ENCODE measurements around the gene NRCAM. TPM values are rescaled to one million over a fixed set of nuclear protein-coding genes. Genes with fewer than 3 reads are reported as not detected.

NRCAM gene
- total RNA-seq, 1 donor from 2014 or later: 13.6 TPM

- Histone ChIP-seq H3K27ac (ENCODE audit: low read depth, low read length) (no peak overlapping the region), H3K36me3 (ENCODE audit: control insufficient read depth in 3 of 3, insufficient read depth in 3 of 3, low read length in 3 of 3) (no peaks in the 10 kb centered on the region), H3K27me3 (ENCODE audit: control insufficient read depth in 3 of 3, insufficient read depth in 3 of 3, low read length in 3 of 3) (no peaks in the 10 kb centered on the region), H3K9ac (ENCODE audit: low read depth in 1 of 3, low read length in 3 of 3) (no peak overlapping the region), H3K4me3 (ENCODE audit: low read length in 3 of 3) (no peak overlapping the region), H3K4me1 (ENCODE audit: control insufficient read depth in 3 of 3, insufficient read depth in 3 of 3, low read length in 3 of 3) (peaks cover 0 to 10% (median 2%) of the 10 kb centered on the region in 3 donors), H3K9me3 (ENCODE audit: control insufficient read depth in 3 of 3, low read length in 3 of 3) (no peaks in the 10 kb centered on the region)
Observed at GRCh38 chr7:108249453-108249852, 206.8 kb downstream of the NRCAM start.

- Histone ChIP-seq H3K36me3 (ENCODE audit: control insufficient read depth in 3 of 3, insufficient read depth in 3 of 3, low read length in 3 of 3) (no peaks in the 10 kb centered on the region), H3K9ac (ENCODE audit: low read depth in 1 of 3, low read length in 3 of 3) (no peak overlapping the region), H3K27me3 (ENCODE audit: control insufficient read depth in 3 of 3, insufficient read depth in 3 of 3, low read length in 3 of 3) (no peaks in the 10 kb centered on the region), H3K9me3 (ENCODE audit: control insufficient read depth in 3 of 3, low read length in 3 of 3) (no peaks in the 10 kb centered on the region), H3K27ac (ENCODE audit: low read depth, low read length) (no peak overlapping the region), H3K4me3 (ENCODE audit: low read length in 3 of 3) (no peak overlapping the region), H3K4me1 (ENCODE audit: control insufficient read depth in 3 of 3, insufficient read depth in 3 of 3, low read length in 3 of 3) (peaks cover 0 to 10% (median 2%) of the 10 kb centered on the region in 3 donors)
Observed at GRCh38 chr7:108248821-108249220, 207.4 kb downstream of the NRCAM start.

- Histone ChIP-seq H3K4me3 (ENCODE audit: low read length in 3 of 3) (no peak overlapping the region), H3K4me1 (ENCODE audit: control insufficient read depth in 3 of 3, insufficient read depth in 3 of 3, low read length in 3 of 3) (peaks cover 0 to 10% (median 2%) of the 10 kb centered on the region in 3 donors), H3K9ac (ENCODE audit: low read depth in 1 of 3, low read length in 3 of 3) (no peak overlapping the region), H3K9me3 (ENCODE audit: control insufficient read depth in 3 of 3, low read length in 3 of 3) (no peaks in the 10 kb centered on the region), H3K27me3 (ENCODE audit: control insufficient read depth in 3 of 3, insufficient read depth in 3 of 3, low read length in 3 of 3) (no peaks in the 10 kb centered on the region), H3K27ac (ENCODE audit: low read depth, low read length) (no peak overlapping the region), H3K36me3 (ENCODE audit: control insufficient read depth in 3 of 3, insufficient read depth in 3 of 3, low read length in 3 of 3) (no peaks in the 10 kb centered on the region)
Observed at GRCh38 chr7:108248418-108248817, 207.8 kb downstream of the NRCAM start.

DNA sequence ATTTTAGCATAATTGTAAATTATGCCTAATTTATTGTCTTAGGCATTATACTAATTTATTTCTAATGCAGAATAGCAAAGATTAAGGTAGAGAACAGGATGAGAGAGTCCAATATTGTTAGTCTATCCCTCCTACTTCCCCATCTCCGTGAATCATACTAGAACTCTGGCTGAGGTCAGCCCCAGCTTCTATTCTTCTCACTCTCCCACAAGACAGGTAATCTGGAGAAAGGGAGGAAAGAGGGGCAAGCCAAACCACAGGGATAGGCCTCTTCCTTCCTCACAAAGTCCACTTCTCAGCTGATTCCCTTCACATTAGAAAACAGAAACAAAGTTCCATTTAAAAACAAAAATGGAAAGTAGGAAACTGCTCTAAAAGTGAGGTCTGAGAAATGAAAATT is 208.6 kb downstream of the NRCAM start:
- peaks cover 0 to 10% (median 2%) of the 10 kb centered on the region in 3 donors for H3K4me1 ChIP-seq (ENCODE audit: control insufficient read depth in 3 of 3, insufficient read depth in 3 of 3, low read length in 3 of 3)
- H3K27ac ChIP-seq (ENCODE audit: low read depth, low read length): no peak overlapping the region
- H3K9ac ChIP-seq (ENCODE audit: low read depth in 1 of 3, low read length in 3 of 3): no peak overlapping the region
- H3K9me3 ChIP-seq (ENCODE audit: control insufficient read depth in 3 of 3, low read length in 3 of 3): no peaks in the 10 kb centered on the region
- H3K27me3 ChIP-seq (ENCODE audit: control insufficient read depth in 3 of 3, insufficient read depth in 3 of 3, low read length in 3 of 3): no peaks in the 10 kb centered on the region
- H3K4me3 ChIP-seq (ENCODE audit: low read length in 3 of 3): no peak overlapping the region
- no peaks in the 10 kb centered on the region for H3K36me3 ChIP-seq (ENCODE audit: control insufficient read depth in 3 of 3, insufficient read depth in 3 of 3, low read length in 3 of 3)

- no peaks in the 10 kb centered on the region for H3K27me3 ChIP-seq (ENCODE audit: control insufficient read depth in 3 of 3, insufficient read depth in 3 of 3, low read length in 3 of 3)
- H3K36me3 ChIP-seq (ENCODE audit: control insufficient read depth in 3 of 3, insufficient read depth in 3 of 3, low read length in 3 of 3): no peaks in the 10 kb centered on the region
- no peak overlapping the region for H3K27ac ChIP-seq (ENCODE audit: low read depth, low read length)
- peaks cover 0 to 10% (median 2%) of the 10 kb centered on the region in 3 donors for H3K4me1 ChIP-seq (ENCODE audit: control insufficient read depth in 3 of 3, insufficient read depth in 3 of 3, low read length in 3 of 3)
- H3K9me3 ChIP-seq (ENCODE audit: control insufficient read depth in 3 of 3, low read length in 3 of 3): no peaks in the 10 kb centered on the region
- no peak overlapping the region for H3K4me3 ChIP-seq (ENCODE audit: low read length in 3 of 3)
- no peak overlapping the region for H3K9ac ChIP-seq (ENCODE audit: low read depth in 1 of 3, low read length in 3 of 3)
Observed at GRCh38 chr7:108246227-108246837, 209.9 kb downstream of the NRCAM start.

DNA sequence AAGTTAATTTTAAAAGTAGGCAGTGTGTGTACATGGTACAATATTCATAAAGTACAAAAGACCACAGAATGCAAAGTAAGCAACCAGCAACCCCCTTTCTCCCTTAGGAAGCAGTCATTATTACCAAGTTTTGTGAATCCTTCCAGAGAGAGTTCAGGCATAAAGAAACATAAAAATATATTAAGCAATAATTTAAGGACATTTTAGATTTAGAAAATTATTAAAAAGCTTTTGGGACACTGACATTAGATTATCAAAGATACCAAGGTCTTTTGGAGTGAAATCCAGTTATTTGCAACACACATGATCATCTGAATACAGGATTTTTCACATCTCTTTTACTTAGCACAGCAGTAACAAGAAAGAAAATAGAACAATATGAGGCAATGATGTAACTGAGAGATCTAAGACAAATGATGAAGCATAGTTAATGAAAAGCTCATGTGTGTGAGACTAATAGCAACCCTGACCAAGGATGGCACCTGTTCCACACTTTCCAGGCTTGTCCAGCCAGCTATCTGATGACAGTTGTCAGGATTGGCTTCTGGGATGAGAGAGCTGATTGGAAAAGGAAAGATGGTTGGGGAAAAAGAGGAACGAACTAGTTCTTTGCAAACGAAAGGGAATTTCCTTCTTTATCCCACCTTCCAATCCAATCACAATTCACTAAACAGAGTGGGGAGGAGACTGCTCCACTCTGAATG is 210.6 kb downstream of the NRCAM start:
- Histone ChIP-seq H3K27ac (ENCODE audit: low read depth, low read length) (no peak overlapping the region), H3K4me3 (ENCODE audit: low read length in 3 of 3) (no peak overlapping the region), H3K9ac (ENCODE audit: low read depth in 1 of 3, low read length in 3 of 3) (no peak overlapping the region), H3K4me1 (ENCODE audit: control insufficient read depth in 3 of 3, insufficient read depth in 3 of 3, low read length in 3 of 3) (peaks cover 0 to 10% (median 2%) of the 10 kb centered on the region in 3 donors), H3K27me3 (ENCODE audit: control insufficient read depth in 3 of 3, insufficient read depth in 3 of 3, low read length in 3 of 3) (no peaks in the 10 kb centered on the region), H3K36me3 (ENCODE audit: control insufficient read depth in 3 of 3, insufficient read depth in 3 of 3, low read length in 3 of 3) (no peaks in the 10 kb centered on the region), H3K9me3 (ENCODE audit: control insufficient read depth in 3 of 3, low read length in 3 of 3) (no peaks in the 10 kb centered on the region)

- H3K36me3 ChIP-seq (ENCODE audit: control insufficient read depth in 3 of 3, insufficient read depth in 3 of 3, low read length in 3 of 3): no peaks in the 10 kb centered on the region
- H3K9ac ChIP-seq (ENCODE audit: low read depth in 1 of 3, low read length in 3 of 3): no peak overlapping the region
- H3K4me3 ChIP-seq (ENCODE audit: low read length in 3 of 3): no peak overlapping the region
- H3K27ac ChIP-seq (ENCODE audit: low read depth, low read length): no peak overlapping the region
- H3K9me3 ChIP-seq (ENCODE audit: control insufficient read depth in 3 of 3, low read length in 3 of 3): no peaks in the 10 kb centered on the region
- H3K4me1 ChIP-seq (ENCODE audit: control insufficient read depth in 3 of 3, insufficient read depth in 3 of 3, low read length in 3 of 3): peaks cover 0 to 10% (median 2%) of the 10 kb centered on the region in 3 donors
- H3K27me3 ChIP-seq (ENCODE audit: control insufficient read depth in 3 of 3, insufficient read depth in 3 of 3, low read length in 3 of 3): no peaks in the 10 kb centered on the region
Observed at GRCh38 chr7:108244110-108244509, 212.1 kb downstream of the NRCAM start.

GRCh38 chr7:108239501-108240225 is 216.6 kb downstream of the NRCAM start:
- H3K27me3 ChIP-seq (ENCODE audit: control insufficient read depth in 3 of 3, insufficient read depth in 3 of 3, low read length in 3 of 3): no peaks in the 10 kb centered on the region
- H3K36me3 ChIP-seq (ENCODE audit: control insufficient read depth in 3 of 3, insufficient read depth in 3 of 3, low read length in 3 of 3): no peaks in the 10 kb centered on the region
- peaks cover 0 to 4% (median 0%) of the 10 kb centered on the region in 3 donors for H3K4me1 ChIP-seq (ENCODE audit: control insufficient read depth in 3 of 3, insufficient read depth in 3 of 3, low read length in 3 of 3)
- H3K9me3 ChIP-seq (ENCODE audit: control insufficient read depth in 3 of 3, low read length in 3 of 3): no peaks in the 10 kb centered on the region
- H3K4me3 ChIP-seq (ENCODE audit: low read length in 3 of 3): no peak overlapping the region
- H3K9ac ChIP-seq (ENCODE audit: low read depth in 1 of 3, low read length in 3 of 3): no peak overlapping the region
- no peak overlapping the region for H3K27ac ChIP-seq (ENCODE audit: low read depth, low read length)

DNA sequence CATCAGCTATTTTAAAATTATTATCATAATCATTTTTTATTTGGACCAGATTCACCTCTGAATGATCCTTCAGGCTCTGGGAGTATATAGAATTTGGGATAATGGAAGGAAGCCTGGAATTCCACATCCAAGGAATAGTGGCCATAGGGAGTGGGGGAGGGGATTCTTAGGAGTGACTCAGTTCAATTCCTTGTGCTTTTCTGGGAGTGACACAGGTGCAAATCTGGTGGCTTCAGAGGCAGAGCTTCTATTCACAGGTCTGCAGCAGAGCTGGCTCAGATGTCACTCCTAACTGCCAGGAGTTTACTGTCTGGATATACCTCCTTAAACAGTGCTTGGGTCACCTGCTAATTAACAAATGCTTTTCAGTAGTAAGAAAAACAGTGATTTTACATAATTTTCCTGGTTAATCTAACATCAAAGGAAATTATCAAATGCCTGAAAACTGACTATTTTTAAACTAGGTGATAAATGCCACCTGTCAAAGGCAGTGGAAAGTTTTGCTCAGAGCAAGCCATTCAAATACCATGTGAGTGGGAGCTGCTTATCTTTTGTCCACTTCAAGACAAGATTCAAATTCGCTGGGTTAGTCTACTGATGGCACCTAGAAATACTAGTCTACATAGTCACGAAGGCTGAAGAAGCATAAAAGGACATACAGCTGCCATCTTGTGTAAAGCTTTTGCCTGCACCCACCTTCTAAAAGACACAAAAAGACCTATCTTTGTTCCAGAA is 219.4 kb downstream of the NRCAM start:
- no peak overlapping the region for H3K4me3 ChIP-seq (ENCODE audit: low read length in 3 of 3)
- H3K27me3 ChIP-seq (ENCODE audit: control insufficient read depth in 3 of 3, insufficient read depth in 3 of 3, low read length in 3 of 3): no peaks in the 10 kb centered on the region
- H3K4me1 ChIP-seq (ENCODE audit: control insufficient read depth in 3 of 3, insufficient read depth in 3 of 3, low read length in 3 of 3): peaks cover 0 to 4% (median 0%) of the 10 kb centered on the region in 3 donors
- no peaks in the 10 kb centered on the region for H3K36me3 ChIP-seq (ENCODE audit: control insufficient read depth in 3 of 3, insufficient read depth in 3 of 3, low read length in 3 of 3)
- H3K9ac ChIP-seq (ENCODE audit: low read depth in 1 of 3, low read length in 3 of 3): no peak overlapping the region
- no peaks in the 10 kb centered on the region for H3K9me3 ChIP-seq (ENCODE audit: control insufficient read depth in 3 of 3, low read length in 3 of 3)
- H3K27ac ChIP-seq (ENCODE audit: low read depth, low read length): no peak overlapping the region
